GM20000 (cell line): ENCODE results near the gene CCR3.

ENCODE experiments used
- DNase-seq: peaks from one replicate; pipeline ENCODE4 v3.0.0; 2012; ENCODE audit warnings: low spot score
- TF ChIP-seq, protein P1 (sequence below): IDR thresholded peaks from 2 replicates; pipeline ENCODE4 v1.5.1; 2012; ENCODE audit warnings: mild to moderate bottlenecking, control low read depth; ENCODE audit errors: extremely low read depth, missing control alignments

Gene CCR3

GRCh38 chr3:46242120-46242519 lies at the start of gene CCR3:
TSS of gene CCR3 (plus strand) at chr3:46242460. CDS start at chr3:46265159, 22,699 bp downstream.
- no peak for DNase-seq
- TF ChIP-seq, protein P1, sequence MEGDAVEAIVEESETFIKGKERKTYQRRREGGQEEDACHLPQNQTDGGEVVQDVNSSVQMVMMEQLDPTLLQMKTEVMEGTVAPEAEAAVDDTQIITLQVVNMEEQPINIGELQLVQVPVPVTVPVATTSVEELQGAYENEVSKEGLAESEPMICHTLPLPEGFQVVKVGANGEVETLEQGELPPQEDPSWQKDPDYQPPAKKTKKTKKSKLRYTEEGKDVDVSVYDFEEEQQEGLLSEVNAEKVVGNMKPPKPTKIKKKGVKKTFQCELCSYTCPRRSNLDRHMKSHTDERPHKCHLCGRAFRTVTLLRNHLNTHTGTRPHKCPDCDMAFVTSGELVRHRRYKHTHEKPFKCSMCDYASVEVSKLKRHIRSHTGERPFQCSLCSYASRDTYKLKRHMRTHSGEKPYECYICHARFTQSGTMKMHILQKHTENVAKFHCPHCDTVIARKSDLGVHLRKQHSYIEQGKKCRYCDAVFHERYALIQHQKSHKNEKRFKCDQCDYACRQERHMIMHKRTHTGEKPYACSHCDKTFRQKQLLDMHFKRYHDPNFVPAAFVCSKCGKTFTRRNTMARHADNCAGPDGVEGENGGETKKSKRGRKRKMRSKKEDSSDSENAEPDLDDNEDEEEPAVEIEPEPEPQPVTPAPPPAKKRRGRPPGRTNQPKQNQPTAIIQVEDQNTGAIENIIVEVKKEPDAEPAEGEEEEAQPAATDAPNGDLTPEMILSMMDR: no peak

GRCh38 chr3:46192939-46193338 lies 49.3 kb upstream of the CCR3 start:
- DNase-seq: no peak

GRCh38 chr3:46193436-46193835 lies 48.8 kb upstream of the CCR3 start:
- TF ChIP-seq, protein P1: no peak

More at GRCh38 chr3:46192939-46193338, 49.3 kb upstream of the CCR3 start:
- TF ChIP-seq, protein P1: no peak

GRCh38 chr3:46194868-46195553 lies 47.2 kb upstream of the CCR3 start:
- no peak for DNase-seq
- TF ChIP-seq, protein P1: no peak

More at GRCh38 chr3:46193436-46193835, 48.8 kb upstream of the CCR3 start:
- no peak for DNase-seq

- no peak for DNase-seq
- TF ChIP-seq, protein P1: no peak
These were observed 45.9 kb upstream of the CCR3 start for GRCh38 chr3:46196261-46196957.

- TF ChIP-seq, protein P1: no peak
These were observed 42.0 kb upstream of the CCR3 start for GRCh38 chr3:46200211-46200610.

GRCh38 chr3:46200790-46201189 lies 41.5 kb upstream of the CCR3 start:
- TF ChIP-seq, protein P1: no peak
- DNase-seq: no peak

More at GRCh38 chr3:46200211-46200610, 42.0 kb upstream of the CCR3 start:
- no peak for DNase-seq
